Fibroblast of villous mesenchyme (primary cell): ENCODE results near the gene IRF3. TPM values are rescaled to one million over a fixed set of nuclear protein-coding genes. Genes with fewer than 3 reads are reported as not detected.
A peak's percentile ranks its signal among the peaks of the same experiment; 100 is the strongest.

ENCODE experiments used
- DNase-seq: peaks from one replicate; pipeline ENCODE4 v3.0.0-alpha.2; 2010; ENCODE audit warnings: low read depth
- H3K4me3 ChIP-seq: 2 replicates; pipeline ENCODE4 v1.5.1; 2011; ENCODE audit warnings: low read depth, mild to moderate bottlenecking, low read length
- total RNA-seq: library from RNA; depleted of rRNA; stranded (reverse); fragments of >200 nt; gene quantifications from 2 replicates; pipeline ENCODE4 v1.2.3, GENCODE V29; 2012
- TF ChIP-seq, protein P1 (sequence below): IDR thresholded peaks from 2 replicates; pipeline ENCODE4 v1.5.1; 2012; ENCODE audit warnings: low read depth, mild to moderate bottlenecking, low read length; ENCODE audit not compliant: insufficient read depth

Gene IRF3, protein sequence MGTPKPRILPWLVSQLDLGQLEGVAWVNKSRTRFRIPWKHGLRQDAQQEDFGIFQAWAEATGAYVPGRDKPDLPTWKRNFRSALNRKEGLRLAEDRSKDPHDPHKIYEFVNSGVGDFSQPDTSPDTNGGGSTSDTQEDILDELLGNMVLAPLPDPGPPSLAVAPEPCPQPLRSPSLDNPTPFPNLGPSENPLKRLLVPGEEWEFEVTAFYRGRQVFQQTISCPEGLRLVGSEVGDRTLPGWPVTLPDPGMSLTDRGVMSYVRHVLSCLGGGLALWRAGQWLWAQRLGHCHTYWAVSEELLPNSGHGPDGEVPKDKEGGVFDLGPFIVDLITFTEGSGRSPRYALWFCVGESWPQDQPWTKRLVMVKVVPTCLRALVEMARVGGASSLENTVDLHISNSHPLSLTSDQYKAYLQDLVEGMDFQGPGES
- 49.9 and 66.5 TPM in 2 replicates for total RNA-seq

DNA sequence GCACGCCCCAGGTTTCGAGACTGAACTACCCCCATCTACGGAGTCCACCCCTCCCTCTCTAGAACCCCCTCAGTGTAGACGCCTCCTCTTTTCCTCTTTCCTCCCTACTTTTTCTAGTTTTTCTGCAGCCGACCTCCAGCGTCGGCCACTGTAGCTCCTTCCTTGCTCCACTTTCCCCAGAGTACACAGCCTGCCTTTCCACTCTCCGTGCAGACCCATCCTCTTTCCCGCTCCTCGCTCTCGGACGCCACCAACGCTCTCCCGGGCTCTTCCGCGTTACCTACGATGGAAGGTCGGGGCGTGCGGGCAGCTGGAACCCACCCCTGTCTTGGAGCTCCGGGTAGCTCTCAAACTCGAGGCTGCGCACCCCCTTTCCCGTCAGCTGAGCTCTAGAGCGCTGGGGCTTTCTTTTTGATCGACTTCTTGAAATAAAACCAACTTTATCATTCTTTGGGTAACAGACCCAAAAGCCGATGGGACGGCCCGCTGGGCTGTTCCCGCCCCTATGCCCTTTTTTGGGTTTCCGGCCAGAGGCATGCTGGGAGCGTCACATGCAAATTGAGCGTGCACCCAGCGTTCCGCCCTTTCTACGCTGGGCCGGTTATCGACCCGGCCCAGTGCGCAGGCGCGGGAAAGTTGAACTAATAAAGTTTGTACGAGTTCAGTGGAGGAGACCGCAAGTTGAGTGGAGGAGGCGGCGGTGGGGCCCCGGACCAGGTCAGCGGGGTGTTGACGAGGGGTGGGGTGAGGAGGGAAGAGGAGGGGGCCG is at the start of gene IRF3, which contains the start of gene BCL2L12:
IRF3 (minus strand) TSS at position 507 of the 769 bp plus-strand sequence. CDS start 1,019 bp downstream, outside the sequence.
BCL2L12 (plus strand) TSS at position 583 of the 769 bp plus-strand sequence. CDS start 760 bp downstream, outside the sequence.
- TF ChIP-seq, protein P1, sequence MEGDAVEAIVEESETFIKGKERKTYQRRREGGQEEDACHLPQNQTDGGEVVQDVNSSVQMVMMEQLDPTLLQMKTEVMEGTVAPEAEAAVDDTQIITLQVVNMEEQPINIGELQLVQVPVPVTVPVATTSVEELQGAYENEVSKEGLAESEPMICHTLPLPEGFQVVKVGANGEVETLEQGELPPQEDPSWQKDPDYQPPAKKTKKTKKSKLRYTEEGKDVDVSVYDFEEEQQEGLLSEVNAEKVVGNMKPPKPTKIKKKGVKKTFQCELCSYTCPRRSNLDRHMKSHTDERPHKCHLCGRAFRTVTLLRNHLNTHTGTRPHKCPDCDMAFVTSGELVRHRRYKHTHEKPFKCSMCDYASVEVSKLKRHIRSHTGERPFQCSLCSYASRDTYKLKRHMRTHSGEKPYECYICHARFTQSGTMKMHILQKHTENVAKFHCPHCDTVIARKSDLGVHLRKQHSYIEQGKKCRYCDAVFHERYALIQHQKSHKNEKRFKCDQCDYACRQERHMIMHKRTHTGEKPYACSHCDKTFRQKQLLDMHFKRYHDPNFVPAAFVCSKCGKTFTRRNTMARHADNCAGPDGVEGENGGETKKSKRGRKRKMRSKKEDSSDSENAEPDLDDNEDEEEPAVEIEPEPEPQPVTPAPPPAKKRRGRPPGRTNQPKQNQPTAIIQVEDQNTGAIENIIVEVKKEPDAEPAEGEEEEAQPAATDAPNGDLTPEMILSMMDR, result no peak
- H3K4me3 ChIP-seq, result peak within 1 kb of the TSS; percentile 95
- DNase-seq, result peak; percentile 96

DNA sequence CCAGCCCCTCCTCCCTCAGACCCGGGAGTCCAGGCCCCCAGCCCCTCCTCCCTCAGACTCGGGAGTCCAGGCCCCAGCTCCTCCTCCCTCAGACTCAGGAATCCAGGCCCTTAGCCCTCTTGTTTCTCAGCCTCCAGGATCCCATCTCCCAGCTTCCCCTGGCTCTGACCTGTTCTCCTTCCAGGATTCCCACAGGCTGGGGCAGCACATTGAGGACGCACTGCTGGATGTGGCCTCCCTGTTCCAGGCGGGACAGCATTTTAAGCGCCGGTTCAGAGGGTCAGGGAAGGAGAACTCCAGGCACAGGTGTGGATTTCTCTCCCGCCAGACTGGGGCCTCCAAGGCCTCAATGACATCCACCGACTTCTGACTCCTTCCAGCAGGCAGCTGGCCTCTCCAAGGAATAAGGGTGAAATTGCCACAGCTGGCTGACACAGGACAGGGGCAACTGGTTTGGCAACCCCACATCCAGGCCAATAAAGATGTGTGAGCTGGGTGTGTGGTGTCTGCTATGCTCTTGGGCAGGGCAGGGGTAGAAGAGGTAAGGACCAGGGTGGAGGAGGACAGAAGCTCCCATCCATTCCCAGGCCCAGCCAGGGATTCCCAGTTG is 47.7 kb upstream of the IRF3 start:
- DNase-seq, result no peak
- no peak overlapping the region for H3K4me3 ChIP-seq
- TF ChIP-seq, protein P1, result no peak

- peak; percentile 94 for DNase-seq
- TF ChIP-seq, protein P1, result no peak
- peak overlapping the region; percentile 38 for H3K4me3 ChIP-seq
Observed at GRCh38 chr19:49712397-49712859, 46.8 kb upstream of the IRF3 start.

- TF ChIP-seq, protein P1, result no peak
- DNase-seq, result peak; percentile 31
- H3K4me3 ChIP-seq, result no peak overlapping the region
Observed at GRCh38 chr19:49710372-49710951, 44.8 kb upstream of the IRF3 start.

DNA sequence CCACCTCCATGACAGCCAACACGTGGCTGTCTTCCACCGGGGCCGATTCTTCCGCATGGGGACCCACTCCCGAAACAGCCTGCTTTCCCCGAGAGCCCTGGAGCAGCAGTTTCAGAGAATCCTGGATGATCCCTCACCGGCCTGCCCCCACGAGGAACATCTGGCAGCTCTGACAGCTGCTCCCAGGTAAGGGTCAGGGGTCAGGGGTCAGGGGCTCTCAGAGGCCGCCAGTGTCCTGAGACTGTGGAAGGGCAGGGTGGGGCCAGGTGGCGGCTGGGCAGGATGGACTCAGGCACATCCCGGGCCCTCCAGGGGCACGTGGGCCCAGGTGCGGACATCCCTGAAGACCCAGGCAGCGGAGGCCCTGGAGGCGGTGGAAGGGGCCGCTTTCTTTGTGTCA is 40.3 kb upstream of the IRF3 start:
- DNase-seq, result no peak
- TF ChIP-seq, protein P1, result no peak
- H3K4me3 ChIP-seq, result no peak overlapping the region
